GM18519 (cell line): ENCODE measurements around the gene PPP1R3G.

Experiments used
- ATAC-seq: cut with Tn5 transposase; IDR thresholded peaks from one replicate; pipeline ENCODE4 v1.9.1; 2021; ENCODE audit warnings: mild to moderate bottlenecking, moderate library complexity; ENCODE audit not compliant: unreplicated experiment, low FRiP score

PPP1R3G gene

GRCh38 chr6:5136851-5137250, 51.7 kb downstream of the PPP1R3G start:
- ATAC-seq: no peak
